ENCODE data around the gene UBE2E2.

GRCh38 chr3:23440416-23441294 is 237.5 kb downstream of the UBE2E2 start:
- no peak for TF ChIP-seq CTCF (IDR thresholded peaks at IDR 0.05 in 4 of 5, conservative IDR thresholded peaks at IDR 0.05 in 1 of 5)
- no peak for TF ChIP-seq POLR2A (IDR thresholded peaks at IDR 0.05)

All from gastrocnemius medialis (tissue), 4 donors.